Measurements from ENCODE around the gene TSPY2. TPM values are rescaled to one million over a fixed set of nuclear protein-coding genes. Genes with fewer than 3 reads are reported as not detected.
"Not testable (repeated sequence)": the region's sequence is repeated elsewhere in the genome, so short reads cannot be mapped to it uniquely, and the experiment has no call there.

TSPY2 gene
- not detected for total RNA-seq
- not detected for polyA plus RNA-seq
- 0 reads per million in 6 experiments for total RNA-seq

GRCh38 chrY:6245923-6246322 is at the start of gene TSPY2:
TSPY2 (plus strand) TSS chrY:6246223; CDS start chrY:6246269, 46 bp downstream.
- H3K36me3 Mint-ChIP-seq, H3K27ac Mint-ChIP-seq, H3K4me1 Mint-ChIP-seq, H3K4me3 Mint-ChIP-seq, POLR2A ChIA-PET, ATAC-seq, DNase-seq, H3K9me3 Mint-ChIP-seq, H3K27me3 Mint-ChIP-seq: not testable (repeated sequence)

GRCh38 chrY:6209565-6209964 is 36.5 kb upstream of the TSPY2 start:
- not testable (repeated sequence) for H3K36me3 Mint-ChIP-seq, ATAC-seq

GRCh38 chrY:6217045-6217444 is 29.0 kb upstream of the TSPY2 start:
- H3K36me3 Mint-ChIP-seq, DNase-seq, ATAC-seq, H3K4me1 Mint-ChIP-seq, H3K4me3 Mint-ChIP-seq, POLR2A ChIA-PET, H3K27me3 Mint-ChIP-seq, H3K27ac Mint-ChIP-seq: not testable (repeated sequence)
- peaks cover 0 to 19% (median 0%) of the 10 kb centered on the region in 9 donors for H3K9me3 Mint-ChIP-seq

More at GRCh38 chrY:6209565-6209964, 36.5 kb upstream of the TSPY2 start:
- H3K27me3 Mint-ChIP-seq, DNase-seq, H3K4me3 Mint-ChIP-seq, H3K4me1 Mint-ChIP-seq, H3K27ac Mint-ChIP-seq, POLR2A ChIA-PET: not testable (repeated sequence)
- H3K9me3 Mint-ChIP-seq, result peaks cover 0 to 10% (median 0%) of the 10 kb centered on the region in 9 donors

DNA sequence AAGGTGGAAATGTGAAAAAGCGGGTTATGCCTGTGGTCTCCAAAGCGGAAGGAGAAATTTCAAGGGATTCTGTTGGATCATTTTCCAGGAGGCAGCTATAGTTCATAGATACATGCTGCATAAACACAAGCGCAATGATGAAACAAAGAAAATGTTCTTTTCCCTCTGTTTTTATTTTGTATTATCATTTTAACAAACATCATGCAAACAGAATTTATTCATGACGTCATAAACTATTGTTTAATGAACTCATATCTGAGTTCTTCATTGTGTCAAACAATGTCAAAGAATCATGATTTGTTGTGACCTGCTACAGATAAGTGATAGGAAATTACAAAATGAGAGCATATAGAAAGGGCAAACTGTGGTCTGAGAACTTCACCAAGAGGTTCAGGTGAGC is 23.8 kb downstream of the TSPY2 start:
- ATAC-seq, POLR2A ChIA-PET, H3K36me3 Mint-ChIP-seq, H3K4me1 Mint-ChIP-seq, H3K27me3 Mint-ChIP-seq, H3K27ac Mint-ChIP-seq, H3K4me3 Mint-ChIP-seq, DNase-seq, H3K9me3 Mint-ChIP-seq: not testable (repeated sequence)

Measured in naive thymus-derived CD8-positive, alpha-beta T cell (primary cell).